HG02610 (cell line): ENCODE results near the gene DENND1A.
"Not testable (repeated sequence)": the region's sequence is repeated elsewhere in the genome, so short reads cannot be mapped to it uniquely, and the experiment has no call there.

ENCODE experiments used
- ATAC-seq: cut with Tn5 transposase; IDR thresholded peaks from one replicate; pipeline ENCODE4 v1.9.1; 2021; ENCODE audit warnings: mild to moderate bottlenecking, moderate library complexity; ENCODE audit not compliant: unreplicated experiment

The DENND1A gene

DNA sequence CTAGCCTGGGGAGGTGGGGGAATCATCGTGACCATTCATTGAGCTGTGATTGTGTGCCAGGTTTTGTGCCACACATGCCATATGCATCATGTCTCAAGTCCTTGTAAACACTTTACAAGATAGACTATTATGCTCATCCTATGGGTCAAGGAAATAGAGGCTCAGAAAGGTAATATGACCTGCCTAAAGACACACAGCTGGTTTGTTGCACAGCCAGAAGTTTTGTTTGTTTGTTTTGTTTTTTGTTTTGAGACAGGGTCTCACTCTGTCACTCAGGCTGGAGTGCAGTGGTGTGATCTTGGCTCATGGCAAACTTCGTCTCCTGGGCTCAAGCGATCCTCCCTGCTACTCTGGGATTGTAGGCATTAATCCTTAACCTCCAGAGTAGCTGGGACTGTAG, 595.3 kb downstream of the DENND1A start:
- ATAC-seq = no peak

DNA sequence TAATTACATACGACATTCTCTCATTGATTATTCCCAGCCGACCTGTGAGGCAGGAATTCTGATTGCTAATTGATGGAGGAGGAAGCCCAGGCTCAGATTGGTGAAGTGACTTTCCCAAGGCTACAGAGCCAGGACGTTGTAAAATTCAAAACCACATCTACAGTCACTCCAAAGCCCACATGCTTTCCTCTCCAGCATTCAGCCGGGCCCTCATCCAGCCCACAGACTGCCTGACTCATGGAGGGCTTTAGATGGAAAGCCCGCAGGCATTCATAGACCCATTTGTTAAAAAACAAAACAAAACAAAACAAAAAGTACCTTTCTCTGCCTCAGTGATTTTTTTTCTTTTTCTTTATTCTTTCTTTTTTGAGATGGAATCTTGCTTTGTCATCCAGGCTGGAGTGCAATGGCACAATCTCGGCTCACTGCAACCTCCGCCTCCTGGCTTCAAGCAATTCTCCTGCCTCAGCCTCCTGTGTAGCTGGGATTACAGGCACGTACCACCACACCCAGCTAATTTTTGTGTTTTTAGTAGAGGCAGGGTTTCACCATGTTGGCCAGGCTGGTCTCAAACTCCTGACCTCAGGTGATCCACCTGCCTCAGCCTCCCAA, 596.8 kb downstream of the DENND1A start:
- ATAC-seq = not testable (repeated sequence)

DNA sequence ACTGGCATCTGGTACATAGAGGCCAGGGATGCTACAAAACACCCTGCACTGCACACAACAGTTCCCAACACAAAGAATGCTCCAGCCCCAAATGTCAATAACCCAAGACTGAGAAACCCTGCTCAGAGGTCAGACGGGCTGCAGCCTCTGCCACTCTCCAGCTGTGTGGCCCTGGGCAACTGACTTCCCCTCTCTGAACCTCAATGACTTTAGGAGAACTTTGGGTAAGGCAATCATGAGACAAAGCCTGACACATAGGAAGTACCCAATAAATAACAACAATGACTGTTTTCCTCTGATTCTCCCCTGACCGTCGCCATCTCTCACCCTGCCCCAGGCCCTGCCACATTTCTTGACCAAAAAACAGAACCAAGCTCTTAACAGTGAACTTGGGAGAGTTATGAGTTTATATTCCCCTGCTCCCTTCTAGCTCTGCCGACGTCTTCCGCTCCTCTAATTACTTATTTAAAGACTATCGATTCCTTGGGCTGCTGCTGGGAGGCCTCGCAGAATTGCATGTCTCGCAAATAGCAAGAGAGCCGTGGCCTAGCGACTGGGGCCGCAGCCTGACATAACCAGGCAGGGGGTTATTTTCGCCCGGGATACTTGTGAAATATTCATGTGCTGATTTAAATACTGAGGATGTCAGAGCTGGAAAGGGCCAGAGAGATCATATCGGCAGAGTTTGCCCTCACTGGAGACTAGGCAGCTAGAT, 598.4 kb downstream of the DENND1A start:
- no peak for ATAC-seq
